ENCODE measurements around the gene RAB3IL1.

The RAB3IL1 gene

DNA sequence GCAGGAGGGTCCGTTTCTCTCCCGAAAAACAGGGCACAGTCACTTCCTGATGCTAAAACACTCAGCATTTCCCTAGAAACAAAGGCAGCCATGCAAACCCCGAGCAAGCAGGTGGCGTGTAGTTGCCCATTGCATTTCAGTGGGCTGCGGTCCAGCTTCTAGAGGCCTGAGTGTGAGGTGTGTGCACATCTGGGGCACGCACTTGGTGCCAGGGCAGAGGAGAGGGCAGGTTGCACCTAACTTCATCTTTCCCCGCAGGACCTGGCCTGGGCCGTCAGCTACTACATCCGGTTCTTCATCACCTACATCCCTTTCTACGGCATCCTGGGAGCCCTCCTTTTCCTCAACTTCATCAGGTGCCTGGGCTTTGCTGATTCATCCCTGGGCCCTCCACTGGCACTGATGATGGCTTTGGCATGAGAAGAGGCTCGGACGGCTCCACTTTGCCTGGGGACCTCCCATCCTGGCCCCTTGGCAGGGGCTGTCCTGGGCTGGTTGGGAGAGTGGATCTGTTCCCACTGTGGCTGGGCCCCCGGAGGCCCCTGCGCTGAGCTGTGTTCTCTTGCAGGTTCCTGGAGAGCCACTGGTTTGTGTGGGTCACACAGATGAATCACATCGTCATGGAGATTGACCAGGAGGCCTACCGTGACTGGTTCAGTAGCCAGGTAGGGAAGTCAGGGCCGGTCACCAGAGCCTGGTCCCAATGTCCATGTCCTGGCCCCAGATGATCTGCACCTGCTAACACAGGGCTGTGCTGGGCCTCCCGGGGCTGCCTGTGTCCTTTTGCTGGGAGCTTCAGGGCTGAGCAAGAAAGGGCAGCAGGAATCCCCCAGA is 54.4 kb downstream of the RAB3IL1 start:
- DNase-seq, result no peak

GRCh38 chr11:61861634-61862033 is 55.7 kb downstream of the RAB3IL1 start:
- DNase-seq, result no peak

GRCh38 chr11:61860054-61860903 is 57.1 kb downstream of the RAB3IL1 start:
- no peak for DNase-seq

GRCh38 chr11:61855939-61856680 is 61.3 kb downstream of the RAB3IL1 start:
- no peak for DNase-seq

DNA sequence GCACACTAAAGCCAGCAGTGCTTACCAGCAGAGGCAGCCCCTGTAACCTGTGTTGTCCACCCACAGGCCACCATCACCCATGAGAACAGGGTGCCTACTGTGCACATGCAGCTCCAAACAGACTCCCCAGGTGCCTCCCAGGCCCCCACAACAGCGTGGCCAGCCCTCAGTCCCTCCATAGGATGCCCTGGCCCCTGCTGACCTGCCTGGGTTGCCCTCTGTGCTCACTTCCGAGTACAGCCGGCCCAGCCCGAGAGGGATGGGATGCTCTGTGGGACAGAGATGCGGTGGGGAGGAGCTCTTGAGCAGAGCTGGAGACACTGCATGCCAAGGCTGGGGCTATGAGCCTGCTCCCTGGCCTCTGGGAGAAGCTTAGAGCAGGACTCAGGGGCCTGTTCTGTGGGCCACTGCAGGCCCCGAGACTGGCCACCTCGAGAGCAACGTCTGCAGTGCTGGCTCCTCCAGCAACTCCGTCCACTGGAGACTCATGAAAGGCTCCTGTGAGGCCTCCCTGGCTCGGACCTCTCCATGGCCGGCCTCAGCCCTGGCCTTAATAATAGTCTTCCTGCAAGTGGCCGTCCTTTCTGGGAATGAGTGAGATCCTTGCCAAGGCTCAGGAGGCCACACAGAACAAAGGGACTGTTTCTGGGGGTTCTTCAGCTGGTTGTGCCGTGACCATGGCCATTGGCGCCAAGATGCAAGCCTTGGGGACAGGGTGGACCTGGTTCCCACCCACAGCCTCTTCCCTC is 62.2 kb downstream of the RAB3IL1 start:
- DNase-seq, result no peak

- no peak for DNase-seq
Measured at GRCh38 chr11:61854206-61854895, 63.0 kb downstream of the RAB3IL1 start.

- DNase-seq, result no peak
Measured at GRCh38 chr11:61853698-61854169, 63.6 kb downstream of the RAB3IL1 start.

GRCh38 chr11:61851900-61852295 is 65.5 kb downstream of the RAB3IL1 start:
- no peak for DNase-seq

GRCh38 chr11:61851113-61851899 is 66.1 kb downstream of the RAB3IL1 start:
- DNase-seq, result no peak

GRCh38 chr11:61850687-61851086 is 66.7 kb downstream of the RAB3IL1 start:
- DNase-seq, result no peak

DNA sequence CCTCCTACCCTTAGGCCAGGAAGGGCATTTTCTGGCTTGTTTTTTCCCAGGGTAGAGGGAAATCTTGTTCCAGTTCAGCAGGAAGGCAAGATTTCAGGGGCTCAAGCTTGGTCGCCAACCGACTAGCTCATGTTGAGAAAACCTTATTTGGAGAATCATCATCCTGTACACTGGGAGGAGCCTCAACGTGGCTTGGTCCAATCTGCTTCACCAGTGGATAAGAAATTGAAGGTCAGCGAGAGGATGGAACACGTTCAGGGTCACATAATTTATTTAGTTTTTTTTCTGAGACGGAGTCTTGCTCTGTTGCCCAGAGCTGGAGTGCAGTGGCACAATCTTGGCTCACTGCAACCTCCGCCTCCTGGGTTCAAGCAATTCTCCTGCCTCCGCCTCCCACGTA is 68.7 kb downstream of the RAB3IL1 start:
- no peak for DNase-seq

GRCh38 chr11:61847914-61848581 is 69.3 kb downstream of the RAB3IL1 start:
- DNase-seq, result no peak

Data from OCI-M1 (cell line).